NT2/D1 (cell line): ENCODE measurements around the gene KSR1.

ENCODE experiments used
- SUZ12 ChIP-seq: IDR thresholded peaks from 2 replicates; pipeline ENCODE4 v1.6.1; 2011; ENCODE audit not compliant: insufficient read length, insufficient read depth; ENCODE audit errors: extremely low read depth
- YY1 ChIP-seq: IDR thresholded peaks from 2 replicates; pipeline ENCODE4 v1.6.1; 2011; ENCODE audit not compliant: insufficient read length, insufficient read depth
- ZNF274 ChIP-seq: IDR thresholded peaks from 2 replicates; pipeline ENCODE4 v1.6.1; 2011; ENCODE audit warnings: mild to moderate bottlenecking, low read depth, low read length

DNA sequence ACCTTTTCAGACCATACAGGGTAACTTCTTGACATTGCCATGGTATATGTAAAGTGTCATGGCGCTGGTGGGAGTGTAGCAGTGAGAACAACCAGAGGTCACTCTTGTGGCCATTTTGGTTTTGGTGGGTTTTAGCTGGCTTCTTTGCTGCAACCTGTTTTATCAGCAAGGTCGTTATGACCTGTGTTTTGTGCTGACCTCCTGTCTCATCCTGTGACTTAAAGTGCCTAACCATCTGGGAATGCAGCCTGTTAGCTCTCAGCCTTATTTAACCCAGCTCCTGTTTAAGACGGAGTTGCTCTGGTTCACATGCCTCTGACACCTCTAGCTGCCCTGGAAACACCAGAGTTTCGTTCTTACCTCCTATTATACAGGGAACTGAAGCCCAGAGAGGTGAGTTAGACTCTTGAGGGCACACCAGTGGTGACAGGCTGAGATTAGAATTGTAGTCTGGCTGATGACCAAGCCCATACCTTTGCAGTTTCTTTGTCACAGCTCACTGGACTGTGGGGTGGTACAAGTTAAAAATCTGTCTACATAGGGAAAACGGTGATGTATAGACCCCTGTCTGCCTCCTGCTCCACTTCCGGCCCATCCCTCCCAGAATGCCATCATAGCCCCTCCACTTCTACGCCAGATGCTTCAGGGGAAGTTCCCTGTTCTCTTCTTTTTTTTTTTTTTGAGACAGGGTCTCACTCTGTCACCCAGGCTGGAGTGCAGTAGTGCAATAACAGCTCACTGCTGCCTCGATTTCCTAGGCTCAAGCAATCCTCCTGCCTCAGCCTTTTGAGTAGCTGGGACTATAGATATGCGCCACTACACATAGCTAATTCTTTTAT lies 21.0 kb downstream of the KSR1 start:
- TF ChIP-seq ZNF274 (no peak), YY1 (no peak), SUZ12 (no peak)
